Right lobe of liver (tissue), 4 donors: ENCODE data around the gene YARS1.

Experiments
- CTCF ChIP-seq, 4 donors: fragments of 200-600 bp in 3 of 4; fragments of 450-650 bp in 1 of 4; IDR thresholded peaks; one replicate each; pipeline versions ENCODE4 v1.5.1 to v1.8.0; 2016 to 2022; ENCODE audit warnings: antibody characterized with exemption in 4 of 4, mild to moderate bottlenecking in 2 of 4
- POLR2A ChIP-seq: fragments of 450-650 bp; IDR thresholded peaks from one replicate; pipeline ENCODE4 v1.6.1; 2017; ENCODE audit warnings: antibody characterized with exemption, mild to moderate bottlenecking
- donor health status: DM: no; HTN: no; CAD: no.
- donor health status: DM: no; HTN: no; CAD: no.
- donor health status: DM: no; HTN: yes; CAD: no.

GRCh38 chr1:32755810-32756159 is 61.4 kb downstream of the YARS1 start:
- TF ChIP-seq CTCF (IDR thresholded peaks at IDR 0.05) (no peak), POLR2A (no peak)
